Measurements from ENCODE around the gene ELOB. TPM values are rescaled to one million over a fixed set of nuclear protein-coding genes. Genes with fewer than 3 reads are reported as not detected.

ELOB gene
- total RNA-seq, 1 donor from 2014 or later, result 946 TPM

DNA sequence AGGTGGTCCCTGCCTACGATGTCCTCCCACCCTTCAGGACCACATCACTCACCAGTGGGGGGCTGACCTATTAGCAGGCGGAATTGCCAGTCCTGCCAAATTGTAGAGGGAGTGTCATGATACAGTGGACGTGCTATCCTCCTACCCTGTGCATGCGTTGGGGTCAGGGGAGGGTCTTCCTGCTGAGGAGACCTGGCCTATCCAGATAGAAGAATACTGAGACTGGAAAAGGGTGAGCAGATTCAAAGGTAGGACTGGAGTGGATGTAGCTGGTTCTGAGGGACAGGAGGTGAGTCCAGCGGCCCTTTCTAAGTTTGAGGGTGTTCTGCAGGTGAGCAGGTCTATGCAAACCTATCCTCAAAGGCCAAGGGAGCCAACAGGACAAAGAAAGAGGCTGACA lies 29.2 kb upstream of the ELOB start:
- Histone ChIP-seq H3K27me3 (ENCODE audit: control insufficient read depth, insufficient read depth, low read length) (peaks cover 2% of the 10 kb centered on the region), H3K4me3 (ENCODE audit: low read depth, low read length) (no peak overlapping the region), H3K36me3 (ENCODE audit: control insufficient read depth, insufficient read depth, low read length) (no peaks in the 10 kb centered on the region)
- TF ChIP-seq, protein P1, sequence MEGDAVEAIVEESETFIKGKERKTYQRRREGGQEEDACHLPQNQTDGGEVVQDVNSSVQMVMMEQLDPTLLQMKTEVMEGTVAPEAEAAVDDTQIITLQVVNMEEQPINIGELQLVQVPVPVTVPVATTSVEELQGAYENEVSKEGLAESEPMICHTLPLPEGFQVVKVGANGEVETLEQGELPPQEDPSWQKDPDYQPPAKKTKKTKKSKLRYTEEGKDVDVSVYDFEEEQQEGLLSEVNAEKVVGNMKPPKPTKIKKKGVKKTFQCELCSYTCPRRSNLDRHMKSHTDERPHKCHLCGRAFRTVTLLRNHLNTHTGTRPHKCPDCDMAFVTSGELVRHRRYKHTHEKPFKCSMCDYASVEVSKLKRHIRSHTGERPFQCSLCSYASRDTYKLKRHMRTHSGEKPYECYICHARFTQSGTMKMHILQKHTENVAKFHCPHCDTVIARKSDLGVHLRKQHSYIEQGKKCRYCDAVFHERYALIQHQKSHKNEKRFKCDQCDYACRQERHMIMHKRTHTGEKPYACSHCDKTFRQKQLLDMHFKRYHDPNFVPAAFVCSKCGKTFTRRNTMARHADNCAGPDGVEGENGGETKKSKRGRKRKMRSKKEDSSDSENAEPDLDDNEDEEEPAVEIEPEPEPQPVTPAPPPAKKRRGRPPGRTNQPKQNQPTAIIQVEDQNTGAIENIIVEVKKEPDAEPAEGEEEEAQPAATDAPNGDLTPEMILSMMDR (IDR thresholded peaks at IDR 0.05; ENCODE audit: insufficient read depth, low read length, severe bottlenecking), result no peak
- DNase-seq (ENCODE audit: low read depth) (no peak), FAIRE-seq (no peak)

DNA sequence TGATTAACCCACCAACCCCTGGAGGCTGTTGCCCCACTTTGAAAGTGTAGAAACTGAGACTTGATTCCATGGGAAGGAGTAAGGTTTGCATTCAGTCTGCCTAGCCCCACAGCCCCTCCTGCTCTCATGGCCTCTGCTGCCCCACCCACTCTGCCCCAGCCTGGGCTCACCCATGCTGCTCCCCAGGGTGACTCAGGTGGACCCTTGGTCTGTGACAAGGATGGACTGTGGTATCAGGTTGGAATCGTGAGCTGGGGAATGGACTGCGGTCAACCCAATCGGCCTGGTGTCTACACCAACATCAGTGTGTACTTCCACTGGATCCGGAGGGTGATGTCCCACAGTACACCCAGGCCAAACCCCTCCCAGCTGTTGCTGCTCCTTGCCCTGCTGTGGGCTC lies 27.6 kb upstream of the ELOB start:
- Histone ChIP-seq H3K36me3 (ENCODE audit: control insufficient read depth, insufficient read depth, low read length) (no peaks in the 10 kb centered on the region), H3K4me3 (ENCODE audit: low read depth, low read length) (no peak overlapping the region), H3K27me3 (ENCODE audit: control insufficient read depth, insufficient read depth, low read length) (no peaks in the 10 kb centered on the region)
- DNase-seq (ENCODE audit: low read depth) (no peak), FAIRE-seq (no peak)
- TF ChIP-seq, protein P1 (IDR thresholded peaks at IDR 0.05; ENCODE audit: insufficient read depth, low read length, severe bottlenecking), result no peak

DNA sequence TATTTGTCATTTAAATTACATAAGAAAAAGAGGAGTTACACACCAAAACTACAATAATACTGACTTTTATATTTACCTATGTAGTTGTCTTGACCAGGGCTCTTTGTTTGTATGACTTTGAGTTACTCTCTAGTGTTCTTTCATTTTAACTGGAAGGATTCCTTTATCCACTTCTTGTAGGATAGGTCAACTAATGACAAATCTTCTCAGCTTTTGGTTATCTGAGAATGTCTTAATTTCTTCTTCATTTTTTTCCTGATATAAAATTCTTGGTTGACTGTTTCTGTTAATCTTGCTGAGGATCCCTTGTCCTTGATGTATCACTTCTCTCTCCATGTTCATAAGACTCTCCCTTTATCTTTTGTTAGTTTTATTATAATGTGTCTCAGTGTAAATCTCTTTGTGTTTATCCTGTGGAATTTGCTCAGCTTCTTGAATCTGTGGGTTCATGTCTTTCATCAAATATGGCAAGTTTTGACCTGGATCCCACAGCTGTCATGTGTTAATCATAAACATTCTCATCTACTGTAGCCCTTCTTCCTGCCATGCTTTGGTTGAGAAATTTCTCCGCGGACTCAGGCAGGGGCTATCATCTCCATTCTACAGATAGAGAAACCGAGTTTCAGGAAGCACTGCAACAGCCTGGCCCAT lies 26.6 kb upstream of the ELOB start:
- FAIRE-seq, result no peak
- DNase-seq (ENCODE audit: low read depth), result no peak
- Histone ChIP-seq H3K36me3 (ENCODE audit: control insufficient read depth, insufficient read depth, low read length) (no peaks in the 10 kb centered on the region), H3K4me3 (ENCODE audit: low read depth, low read length) (no peak overlapping the region), H3K27me3 (ENCODE audit: control insufficient read depth, insufficient read depth, low read length) (no peaks in the 10 kb centered on the region)
- TF ChIP-seq, protein P1 (IDR thresholded peaks at IDR 0.05; ENCODE audit: insufficient read depth, low read length, severe bottlenecking), result no peak

DNA sequence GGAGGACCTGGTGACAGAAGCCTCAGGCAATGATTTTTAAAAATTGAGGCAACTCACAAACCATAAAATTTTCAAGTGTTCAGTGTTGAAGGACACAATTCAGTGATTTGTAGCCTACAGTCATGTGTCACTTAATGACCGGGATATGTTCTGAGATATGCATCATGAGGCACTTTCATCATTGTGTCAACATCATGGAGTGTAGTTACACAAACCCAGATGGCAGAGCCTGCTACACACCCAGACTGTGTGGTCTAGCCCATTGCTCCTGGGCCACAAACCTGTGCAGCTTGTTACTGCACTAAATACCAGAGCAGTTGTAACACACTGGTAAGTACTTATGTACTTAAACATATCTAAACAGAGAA lies 22.8 kb upstream of the ELOB start:
- DNase-seq (ENCODE audit: low read depth) (peak; percentile 76), FAIRE-seq (peak; percentile 64)
- H3K27me3 ChIP-seq (ENCODE audit: control insufficient read depth, insufficient read depth, low read length), result no peaks in the 10 kb centered on the region
- H3K4me3 ChIP-seq (ENCODE audit: low read depth, low read length), result no peak overlapping the region
- H3K36me3 ChIP-seq (ENCODE audit: control insufficient read depth, insufficient read depth, low read length), result no peaks in the 10 kb centered on the region
- TF ChIP-seq, protein P1 (IDR thresholded peaks at IDR 0.05; ENCODE audit: insufficient read depth, low read length, severe bottlenecking), result no peak

DNA sequence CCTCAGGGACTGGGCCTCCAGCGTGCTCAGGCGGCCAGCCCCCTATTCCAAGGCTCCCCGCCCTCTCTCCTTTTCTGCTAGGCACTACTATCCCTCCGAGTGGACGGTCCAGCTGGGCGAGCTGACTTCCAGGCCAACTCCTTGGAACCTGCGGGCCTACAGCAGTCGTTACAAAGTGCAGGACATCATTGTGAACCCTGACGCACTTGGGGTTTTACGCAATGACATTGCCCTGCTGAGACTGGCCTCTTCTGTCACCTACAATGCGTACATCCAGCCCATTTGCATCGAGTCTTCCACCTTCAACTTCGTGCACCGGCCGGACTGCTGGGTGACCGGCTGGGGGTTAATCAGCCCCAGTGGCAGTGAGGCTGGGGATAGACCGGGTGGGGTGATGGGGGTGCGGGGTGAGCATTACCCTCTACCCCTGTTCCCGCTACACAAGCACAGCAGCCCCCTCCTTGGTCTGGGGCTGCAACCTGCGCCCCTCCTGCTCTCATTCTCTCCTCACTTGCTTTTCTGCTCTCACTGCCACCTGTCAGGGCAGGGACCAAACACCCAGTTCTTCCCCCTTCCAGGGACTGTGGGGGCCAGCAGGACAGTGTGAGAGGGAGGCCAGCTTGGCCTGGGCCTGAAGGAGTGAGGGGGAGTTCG lies 22.3 kb upstream of the ELOB start:
- Histone ChIP-seq H3K36me3 (ENCODE audit: control insufficient read depth, insufficient read depth, low read length) (no peaks in the 10 kb centered on the region), H3K27me3 (ENCODE audit: control insufficient read depth, insufficient read depth, low read length) (no peaks in the 10 kb centered on the region), H3K4me3 (ENCODE audit: low read depth, low read length) (no peak overlapping the region)
- DNase-seq (ENCODE audit: low read depth) (no peak), FAIRE-seq (no peak)
- TF ChIP-seq, protein P1 (IDR thresholded peaks at IDR 0.05; ENCODE audit: insufficient read depth, low read length, severe bottlenecking), result no peak
